HG03280 (cell line): Measurements from ENCODE around the gene GPR149.
A peak's percentile ranks its signal among the peaks of the same experiment; 100 is the strongest.
"Not testable (repeated sequence)": the region's sequence is repeated elsewhere in the genome, so short reads cannot be mapped to it uniquely, and the experiment has no call there.

Experiments used
- ATAC-seq: cut with Tn5 transposase; IDR thresholded peaks from one replicate; pipeline ENCODE4 v1.9.1; 2021; ENCODE audit warnings: mild to moderate bottlenecking, moderate library complexity; ENCODE audit not compliant: unreplicated experiment

The GPR149 gene

GRCh38 chr3:154430014-154430413 lies at the start of gene GPR149:
Gene GPR149 (minus strand): TSS chr3:154430190. CDS start chr3:154429615, 575 bp downstream.
- no peak for ATAC-seq

- ATAC-seq: no peak
Observed at GRCh38 chr3:154473769-154474168, 43.8 kb upstream of the GPR149 start.

GRCh38 chr3:154469585-154469984 lies 39.6 kb upstream of the GPR149 start:
- no peak for ATAC-seq

GRCh38 chr3:154464440-154465190 lies 34.6 kb upstream of the GPR149 start:
- no peak for ATAC-seq

GRCh38 chr3:154458560-154458959 lies 28.6 kb upstream of the GPR149 start:
- ATAC-seq: no peak

- not testable (repeated sequence) for ATAC-seq
Observed at GRCh38 chr3:154439081-154439480, 9.1 kb upstream of the GPR149 start.

- no peak for ATAC-seq
Observed at GRCh38 chr3:154431043-154431442, 1.1 kb upstream of the GPR149 start.

GRCh38 chr3:154428286-154429206 lies 1.4 kb downstream of the GPR149 start:
- no peak for ATAC-seq

- ATAC-seq: no peak
Observed at GRCh38 chr3:154427685-154428285, 2.2 kb downstream of the GPR149 start.

- no peak for ATAC-seq
Observed at GRCh38 chr3:154422694-154423093, 7.3 kb downstream of the GPR149 start.

- ATAC-seq: no peak
Observed at GRCh38 chr3:154421083-154421482, 8.9 kb downstream of the GPR149 start.

- peak; percentile 92 for ATAC-seq
Observed at GRCh38 chr3:154398084-154398967, 31.7 kb downstream of the GPR149 start.

GRCh38 chr3:154389861-154390260 lies 40.1 kb downstream of the GPR149 start:
- no peak for ATAC-seq

- no peak for ATAC-seq
Observed at GRCh38 chr3:154384479-154384878, 45.5 kb downstream of the GPR149 start.

GRCh38 chr3:154378311-154378710 lies 51.7 kb downstream of the GPR149 start:
- ATAC-seq: no peak

GRCh38 chr3:154367221-154367620 lies 62.8 kb downstream of the GPR149 start:
- ATAC-seq: no peak

- ATAC-seq: no peak
Observed at GRCh38 chr3:154364849-154365248, 65.1 kb downstream of the GPR149 start.

- no peak for ATAC-seq
Observed at GRCh38 chr3:154361099-154361498, 68.9 kb downstream of the GPR149 start.

GRCh38 chr3:154356009-154356408 lies 74.0 kb downstream of the GPR149 start:
- ATAC-seq: no peak

- ATAC-seq: no peak
Observed at GRCh38 chr3:154349223-154349622, 80.8 kb downstream of the GPR149 start.
